HG03354 (cell line): ENCODE results near the gene ASF1B.

Experiments
- ATAC-seq: cut with Tn5 transposase; IDR thresholded peaks from one replicate; pipeline ENCODE4 v1.9.1; 2021; ENCODE audit warnings: mild to moderate bottlenecking; ENCODE audit not compliant: unreplicated experiment, poor library complexity, severe bottlenecking

The ASF1B gene

DNA sequence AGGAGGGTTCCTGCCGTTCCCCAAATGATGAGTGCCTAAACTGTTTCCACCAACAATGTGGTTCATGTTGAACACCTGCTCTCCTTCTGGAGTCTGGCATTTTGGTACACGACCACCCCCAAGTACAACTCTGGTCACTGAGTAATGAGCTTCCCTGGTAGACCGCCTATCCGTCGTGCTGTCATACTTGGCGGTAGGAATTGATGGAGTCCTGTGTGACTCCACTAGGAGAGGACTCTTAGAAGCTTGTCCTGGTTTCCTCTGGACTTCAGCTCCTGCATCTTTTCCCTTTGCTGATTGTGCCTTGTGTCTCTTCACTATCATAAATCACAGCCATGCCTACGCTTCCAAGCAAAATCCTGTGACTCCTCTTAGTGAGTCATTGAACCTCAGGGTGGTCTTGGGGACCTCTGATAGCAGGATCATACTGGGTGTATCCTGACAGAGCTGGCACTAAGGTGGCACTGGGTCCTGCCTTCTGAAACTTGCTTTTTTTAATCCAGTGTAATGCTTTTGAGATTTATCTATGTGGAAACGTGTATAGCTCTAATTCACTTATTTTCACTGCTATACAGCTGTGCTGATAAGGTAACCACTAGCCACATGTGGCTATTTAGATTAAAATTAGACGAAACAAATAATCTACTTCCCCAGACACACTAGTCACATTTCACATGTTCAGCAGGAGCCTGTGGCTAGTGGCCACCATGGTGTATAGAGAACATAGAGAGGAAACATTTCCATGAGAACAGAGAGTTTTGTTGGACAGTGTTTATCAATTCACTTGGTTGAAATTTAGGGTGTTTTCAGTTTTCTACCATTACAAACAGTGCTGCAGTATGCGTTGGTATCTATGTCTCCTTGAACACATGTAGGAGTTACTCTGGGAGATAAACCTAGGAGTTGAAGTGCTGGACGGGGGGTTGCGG is 6.1 kb upstream of the ASF1B start:
- no peak for ATAC-seq

DNA sequence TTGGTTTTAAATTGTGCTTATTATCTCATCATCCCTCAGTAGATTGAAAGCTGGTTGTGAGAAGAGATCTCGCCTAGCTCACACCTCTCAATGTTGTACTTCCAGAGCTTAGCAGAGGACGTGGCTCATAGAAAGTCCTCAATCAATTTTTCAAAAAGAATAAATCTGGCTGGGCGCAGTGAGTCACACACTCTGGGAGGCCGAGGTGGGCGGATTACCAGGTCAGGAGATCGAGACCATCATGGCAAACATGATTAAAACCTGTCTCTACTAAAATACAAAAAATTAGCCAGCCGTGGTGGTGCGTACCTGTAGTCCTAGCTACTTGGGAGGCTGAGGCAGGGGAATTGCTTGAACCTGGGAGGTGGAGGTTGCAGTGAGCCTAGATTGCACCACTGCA is 4.7 kb upstream of the ASF1B start:
- ATAC-seq = no peak

GRCh38 chr19:14139944-14140343 is 3.6 kb upstream of the ASF1B start:
- ATAC-seq = no peak

GRCh38 chr19:14138576-14139265 is 2.3 kb upstream of the ASF1B start:
- no peak for ATAC-seq

DNA sequence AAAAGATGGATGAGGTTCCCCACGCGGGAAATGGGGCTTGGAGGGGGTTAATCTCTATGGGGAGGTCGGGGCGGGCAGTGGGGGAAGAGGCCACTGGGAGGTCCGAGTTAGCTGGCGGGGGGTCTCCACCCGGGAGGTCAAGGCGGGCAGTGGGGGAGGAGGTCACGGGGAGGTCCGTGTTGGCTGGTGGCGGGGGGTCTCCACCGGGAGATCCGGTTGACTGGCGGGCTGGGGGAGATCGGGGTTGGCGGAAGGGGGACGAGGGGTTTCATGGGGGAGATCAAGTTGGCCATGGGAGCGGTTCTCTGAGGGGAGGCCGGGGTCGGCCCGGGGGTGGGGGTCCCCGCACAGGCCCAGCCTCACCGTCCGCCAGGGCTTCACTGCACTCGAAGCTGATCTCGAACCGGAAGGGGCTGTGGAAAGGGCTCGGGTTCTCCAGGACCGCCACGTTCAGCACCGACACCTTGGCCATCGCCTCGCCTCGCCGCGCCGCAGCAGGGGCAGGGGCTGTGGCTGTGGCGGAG is 342 bp downstream of the ASF1B start:
- ATAC-seq = no peak

DNA sequence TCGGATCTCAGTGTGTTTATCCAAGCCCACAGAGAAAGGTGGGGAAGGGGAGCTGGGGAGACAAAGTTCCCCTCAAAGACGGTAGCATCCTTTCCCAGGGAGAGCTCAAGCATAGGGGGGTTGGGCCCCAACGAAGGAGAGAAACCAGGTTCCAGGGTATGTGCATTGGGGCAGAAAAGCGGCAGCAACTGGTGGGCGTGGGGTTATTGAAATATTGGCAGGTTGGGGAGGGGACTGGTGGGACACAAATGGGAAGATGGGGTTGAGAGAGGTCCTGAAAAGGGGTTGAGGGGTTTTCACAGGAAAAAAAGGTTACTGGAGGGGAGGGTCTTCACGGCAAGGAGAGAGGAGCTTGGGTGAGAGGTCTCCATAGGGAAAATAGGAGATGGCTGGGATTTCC is 1.0 kb downstream of the ASF1B start:
- ATAC-seq = no peak

GRCh38 chr19:14127929-14128509 is 8.4 kb downstream of the ASF1B start:
- no peak for ATAC-seq

- ATAC-seq = no peak
Measured at GRCh38 chr19:14127176-14127575, 9.2 kb downstream of the ASF1B start.

- no peak for ATAC-seq
Measured at GRCh38 chr19:14122924-14123323, 13.5 kb downstream of the ASF1B start.

DNA sequence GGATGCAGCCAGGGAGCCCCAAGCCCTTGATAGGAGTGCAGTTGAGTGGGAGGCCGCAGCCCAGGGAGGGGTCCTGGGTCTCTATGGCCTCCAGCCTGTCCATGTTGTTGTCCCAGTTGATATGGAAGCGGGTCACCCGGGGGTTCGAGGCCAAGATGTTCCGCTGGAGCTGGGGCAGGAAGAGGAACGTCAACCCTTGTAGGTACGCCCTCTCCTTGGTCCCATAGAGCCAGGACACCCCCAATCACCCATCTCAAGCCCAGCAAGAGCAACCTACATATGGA is 15.9 kb downstream of the ASF1B start:
- no peak for ATAC-seq

- ATAC-seq = no peak
Measured at GRCh38 chr19:14119644-14120496, 16.5 kb downstream of the ASF1B start.

GRCh38 chr19:14119146-14119545 is 17.2 kb downstream of the ASF1B start:
- no peak for ATAC-seq

- peak; percentile 31 for ATAC-seq
Measured at GRCh38 chr19:14118165-14119051, 18.0 kb downstream of the ASF1B start.

DNA sequence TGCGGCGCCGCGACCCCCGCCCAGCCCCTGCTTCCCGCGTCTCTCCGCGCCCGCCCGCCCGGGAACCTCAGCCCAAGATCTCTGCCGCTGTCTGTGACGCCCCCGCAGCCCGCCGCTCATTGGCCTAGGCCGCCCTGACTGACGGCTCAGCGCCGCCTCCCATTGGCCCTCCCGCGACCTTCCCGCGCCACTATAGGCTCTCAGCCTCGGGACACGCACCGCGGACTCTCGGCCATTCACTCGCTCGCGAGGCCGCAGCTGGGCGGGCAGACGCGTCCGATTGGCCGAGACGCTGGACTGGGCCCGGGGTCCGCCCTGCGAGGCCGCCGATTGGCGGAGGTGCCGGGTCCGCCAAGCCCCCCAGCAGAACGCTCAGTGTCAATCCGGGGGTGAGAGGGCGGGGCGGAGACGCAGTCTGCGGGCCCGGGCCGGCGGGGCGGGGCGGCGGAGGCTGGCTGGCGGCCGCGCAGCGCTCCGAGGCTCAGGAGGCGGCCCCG is 18.7 kb downstream of the ASF1B start, which contains the start of gene PRKACA:
Gene PRKACA (minus strand): TSS at position 95 of the 497 bp plus-strand sequence. CDS start 215 bp downstream, outside the sequence.
- ATAC-seq = peak; percentile 93

DNA sequence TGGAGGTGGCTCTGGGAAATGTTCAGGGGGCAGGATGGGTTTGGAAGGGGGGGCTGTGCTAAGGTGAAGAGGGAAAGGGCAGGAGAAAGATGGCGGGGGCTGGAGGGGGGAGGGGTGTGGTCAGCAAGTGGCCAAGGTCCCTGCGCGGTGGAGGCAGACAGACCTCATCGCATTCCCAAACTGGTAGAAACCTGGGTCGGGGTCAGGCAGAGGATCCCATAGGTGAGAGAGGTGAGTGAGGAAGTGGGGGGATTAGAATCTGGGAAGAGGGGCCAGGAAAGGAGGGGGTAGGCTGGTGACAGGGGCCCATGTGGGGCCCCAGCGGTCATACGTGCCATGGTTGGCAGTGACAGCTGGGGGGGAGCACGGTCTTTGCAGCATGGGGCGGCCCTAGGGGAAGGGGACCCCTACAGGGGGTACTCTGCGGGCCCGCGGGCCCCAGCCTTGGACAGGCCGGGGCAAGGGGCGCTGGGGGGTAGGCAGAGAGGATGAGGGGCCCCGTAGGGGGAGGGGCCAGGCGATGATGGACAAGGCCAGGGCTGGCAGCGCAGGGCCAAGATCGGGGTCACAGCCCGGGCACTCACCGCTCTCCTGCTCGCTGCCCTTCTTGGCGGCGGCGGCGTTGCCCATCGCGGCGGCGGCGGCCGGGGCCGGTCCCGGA is 19.3 kb downstream of the ASF1B start:
- peak; percentile 8 for ATAC-seq

- ATAC-seq = no peak
Measured at GRCh38 chr19:14116525-14116917, 19.9 kb downstream of the ASF1B start.

GRCh38 chr19:14115756-14116155 is 20.6 kb downstream of the ASF1B start:
- ATAC-seq = no peak

- ATAC-seq = no peak
Measured at GRCh38 chr19:14114854-14115253, 21.5 kb downstream of the ASF1B start.
